ENCODE measurements around the gene TAF1C. TPM values are rescaled to one million over a fixed set of nuclear protein-coding genes. Genes with fewer than 3 reads are reported as not detected.

Gene TAF1C
- total and polyA plus RNA-seq, 2 donors (not counting 3 experiments of a cell fraction or from before 2014, with no cell fraction given): 57.2 to 77.6 TPM

DNA sequence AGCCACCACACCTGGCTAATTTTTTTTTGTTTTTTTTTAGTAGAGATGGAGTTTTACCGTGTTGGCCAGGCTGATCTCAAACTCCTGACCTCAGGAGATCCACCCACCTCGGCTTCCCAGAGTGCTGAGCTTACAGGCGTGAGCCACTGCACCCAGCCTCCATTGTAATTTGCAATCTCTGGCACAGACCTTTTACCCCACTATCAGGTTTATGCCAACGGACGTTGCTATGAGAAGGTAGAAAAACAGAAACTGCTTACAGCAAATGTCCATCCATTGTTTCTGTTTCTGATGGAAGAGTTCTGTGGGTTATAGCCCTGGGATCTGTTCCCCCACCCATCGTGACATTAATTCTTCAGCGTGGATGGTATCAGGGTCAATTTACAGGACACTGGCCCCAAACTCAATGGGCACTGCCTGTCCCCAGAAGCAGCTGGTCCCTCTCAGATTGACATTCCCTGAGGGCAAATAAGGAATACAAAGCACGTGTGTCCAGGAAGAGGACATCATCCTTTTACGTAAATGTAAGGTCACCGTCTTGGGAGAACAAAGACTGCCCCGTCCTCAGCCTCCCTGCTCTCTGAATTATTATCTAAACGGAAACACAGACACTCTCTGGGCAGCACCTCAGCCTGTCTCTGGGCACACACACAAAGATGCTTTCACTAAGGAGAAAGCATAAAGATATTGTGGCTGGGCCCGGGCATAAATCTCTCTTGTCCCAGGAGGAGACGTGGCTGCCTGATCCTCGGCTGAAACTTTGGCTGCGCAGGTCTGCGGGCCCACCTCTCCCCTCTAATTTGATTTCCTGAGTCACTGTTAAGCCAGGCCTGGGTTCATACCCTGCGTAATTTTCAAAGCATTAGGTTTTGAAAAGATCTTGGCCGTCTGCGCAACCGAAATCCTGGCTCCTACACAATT lies 47.7 kb upstream of the TAF1C start:
- Histone ChIP-seq H3K36me3 (ENCODE audit: control insufficient read depth in 2 of 2, extremely low read depth in 1 of 2, insufficient read depth in 2 of 2, low read length in 2 of 2) (no peaks in the 10 kb centered on the region), H3K9ac (replicated peaks; ENCODE audit: extremely low read depth, insufficient read depth, low read length) (no peak overlapping the region), H3K4me2 (ENCODE audit: insufficient read depth, low read length) (no peak overlapping the region), H2AFZ (ENCODE audit: low read depth, low read length) (no peak overlapping the region), H4K20me1 (replicated peaks; ENCODE audit: control insufficient read depth, extremely low read depth, insufficient read depth, low read length) (no peaks in the 10 kb centered on the region), H3K4me1 (ENCODE audit: control insufficient read depth, extremely low read depth, insufficient read depth, low read length) (no peaks in the 10 kb centered on the region), H3K9me3 (replicated peaks; ENCODE audit: control insufficient read depth, insufficient read depth, low read length) (no peaks in the 10 kb centered on the region), H3K4me3 (replicated peaks in 1 of 3; ENCODE audit: insufficient read depth in 1 of 3, low read depth in 1 of 3, low read length in 3 of 3) (no peak overlapping the region), H3K79me2 (ENCODE audit: control insufficient read depth, insufficient read depth, low read length) (no peaks in the 10 kb centered on the region), H3K27ac (ENCODE audit: insufficient read depth, low read depth, low read length) (no peak overlapping the region), H3K27me3 (ENCODE audit: control insufficient read depth in 2 of 2, insufficient read depth in 2 of 2, low read length in 2 of 2) (peaks cover 3 to 6% of the 10 kb centered on the region in 2 experiments), H3K9me1 (replicated peaks; ENCODE audit: control insufficient read depth, extremely low read depth, insufficient read depth, low read length) (no peaks in the 10 kb centered on the region)
- DNase-seq (ENCODE audit: low read depth, low spot score) (no peak), FAIRE-seq (no peak)
- no TSS peak for BruUV-seq (replicated peaks)
- CTCF ChIA-PET: interaction anchor here (1.7 to 1.9 kb wide), 2 partner anchors 48 kb away, joined by 4 to 6 read pairs; partner anchors contain the start of gene TAF1C
- POLR2A ChIA-PET: no interaction called here
- TF ChIP-seq POLR2A (IDR thresholded peaks at IDR 0.05; ENCODE audit: low read depth, low read length) (no peak), POLR2AphosphoS5 (IDR thresholded peaks at IDR 0.05; ENCODE audit: insufficient read depth, low read depth, low read length) (no peak), MYC (IDR thresholded peaks at IDR 0.05; ENCODE audit: low read depth, low read length) (no peak), JUN (IDR thresholded peaks at IDR 0.05; ENCODE audit: borderline replicate concordance, insufficient read depth, insufficient read length, low read depth) (no peak)
- TF ChIP-seq, protein P1, sequence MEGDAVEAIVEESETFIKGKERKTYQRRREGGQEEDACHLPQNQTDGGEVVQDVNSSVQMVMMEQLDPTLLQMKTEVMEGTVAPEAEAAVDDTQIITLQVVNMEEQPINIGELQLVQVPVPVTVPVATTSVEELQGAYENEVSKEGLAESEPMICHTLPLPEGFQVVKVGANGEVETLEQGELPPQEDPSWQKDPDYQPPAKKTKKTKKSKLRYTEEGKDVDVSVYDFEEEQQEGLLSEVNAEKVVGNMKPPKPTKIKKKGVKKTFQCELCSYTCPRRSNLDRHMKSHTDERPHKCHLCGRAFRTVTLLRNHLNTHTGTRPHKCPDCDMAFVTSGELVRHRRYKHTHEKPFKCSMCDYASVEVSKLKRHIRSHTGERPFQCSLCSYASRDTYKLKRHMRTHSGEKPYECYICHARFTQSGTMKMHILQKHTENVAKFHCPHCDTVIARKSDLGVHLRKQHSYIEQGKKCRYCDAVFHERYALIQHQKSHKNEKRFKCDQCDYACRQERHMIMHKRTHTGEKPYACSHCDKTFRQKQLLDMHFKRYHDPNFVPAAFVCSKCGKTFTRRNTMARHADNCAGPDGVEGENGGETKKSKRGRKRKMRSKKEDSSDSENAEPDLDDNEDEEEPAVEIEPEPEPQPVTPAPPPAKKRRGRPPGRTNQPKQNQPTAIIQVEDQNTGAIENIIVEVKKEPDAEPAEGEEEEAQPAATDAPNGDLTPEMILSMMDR (IDR thresholded peaks at IDR 0.05; ENCODE audit: extremely low read depth in 1 of 2, insufficient read depth in 1 of 2, low read depth in 1 of 2, low read length in 2 of 2): no peak
- dilution Hi-C loops (cut with MboI; ENCODE audit: extremely low pct_ligation_motif_present, low sequenced_read_pairs): loop anchor here (25.0 kb wide), 1 partner anchor 178 kb away; no protein-coding TSS in a partner anchor
- intact Hi-C loops (cut with micrococcal nuclease): no loop called here

Measured in endothelial cell of umbilical vein (primary cell).